ENCODE data around the gene UTP18.

Gene UTP18

GRCh38 chr17:51231999-51232398 is 28.3 kb upstream of the UTP18 start:
- TF ChIP-seq CTCF (conservative IDR thresholded peaks at IDR 0.05; ENCODE audit: low read depth, low read length) = no peak
- Histone ChIP-seq H3K36me3 (ENCODE audit: insufficient read depth) (no peaks in the 10 kb centered on the region), H3K4me1 (ENCODE audit: low read depth, poor library complexity, severe bottlenecking) (no peaks in the 10 kb centered on the region), H3K27ac (no peak overlapping the region), H3K4me3 (IDR thresholded peaks at IDR 0.05; ENCODE audit: insufficient read depth, low read depth, low read length) (no peak overlapping the region), H2AFZ (ENCODE audit: low read depth) (no peak overlapping the region), H3K9ac (no peak overlapping the region), H3K4me2 (no peak overlapping the region), H3K79me2 (ENCODE audit: insufficient read depth, low read depth) (peaks cover 54% of the 10 kb centered on the region), H3K27me3 (ENCODE audit: insufficient read depth, low read depth) (no peaks in the 10 kb centered on the region), H4K20me1 (ENCODE audit: insufficient read depth) (peaks cover 9% of the 10 kb centered on the region; the same call in 1 of the 2 replicates)

GRCh38 chr17:51234162-51234561 is 26.2 kb upstream of the UTP18 start:
- Histone ChIP-seq H2AFZ (ENCODE audit: low read depth) (no peak overlapping the region), H3K36me3 (ENCODE audit: insufficient read depth) (no peaks in the 10 kb centered on the region), H3K4me2 (no peak overlapping the region), H3K79me2 (ENCODE audit: insufficient read depth, low read depth) (peaks cover 42% of the 10 kb centered on the region), H3K4me1 (ENCODE audit: low read depth, poor library complexity, severe bottlenecking) (no peaks in the 10 kb centered on the region), H3K4me3 (IDR thresholded peaks at IDR 0.05; ENCODE audit: insufficient read depth, low read depth, low read length) (no peak overlapping the region), H3K27ac (no peak overlapping the region), H3K9ac (no peak overlapping the region), H3K27me3 (ENCODE audit: insufficient read depth, low read depth) (no peaks in the 10 kb centered on the region), H4K20me1 (ENCODE audit: insufficient read depth) (peaks cover 9% of the 10 kb centered on the region; the same call in 1 of the 2 replicates)
- TF ChIP-seq CTCF (conservative IDR thresholded peaks at IDR 0.05; ENCODE audit: low read depth, low read length) = no peak

DNA sequence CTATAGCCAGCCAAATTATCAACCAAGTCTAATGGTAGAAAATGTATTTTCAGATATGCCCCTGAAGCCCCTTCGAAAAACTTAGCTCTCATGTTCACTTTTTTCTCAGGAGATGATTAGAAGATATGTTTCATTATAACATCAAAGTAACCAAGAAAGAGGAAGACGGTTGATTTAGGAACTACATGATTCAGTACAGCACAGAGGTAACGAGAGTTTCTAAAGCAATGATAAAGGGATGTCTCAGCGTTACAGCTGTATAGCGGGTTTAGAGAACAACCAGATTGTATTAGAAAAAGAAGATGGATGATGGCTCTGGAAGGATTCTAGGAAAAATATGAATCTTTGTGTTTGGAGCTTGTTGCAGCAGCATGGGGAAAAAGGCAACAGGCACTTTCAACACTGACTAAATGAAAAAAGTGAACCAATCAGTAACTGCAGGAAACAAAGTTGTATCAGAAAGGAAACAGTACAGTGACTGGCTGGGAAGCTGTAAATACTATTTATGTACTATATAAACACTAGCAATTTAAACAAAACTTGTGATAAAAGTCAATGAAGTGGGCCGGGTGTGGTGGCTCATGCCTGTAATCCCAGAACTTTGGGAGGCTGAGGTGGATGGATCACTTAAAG is 22.0 kb upstream of the UTP18 start:
- Histone ChIP-seq H3K27ac (no peak overlapping the region), H3K79me2 (ENCODE audit: insufficient read depth, low read depth) (peaks cover 22% of the 10 kb centered on the region; the same call in 1 of the 2 replicates), H3K27me3 (ENCODE audit: insufficient read depth, low read depth) (no peaks in the 10 kb centered on the region), H3K4me3 (IDR thresholded peaks at IDR 0.05; ENCODE audit: insufficient read depth, low read depth, low read length) (no peak overlapping the region), H3K36me3 (ENCODE audit: insufficient read depth) (no peaks in the 10 kb centered on the region), H3K4me2 (no peak overlapping the region), H2AFZ (ENCODE audit: low read depth) (no peak overlapping the region), H3K9ac (no peak overlapping the region), H4K20me1 (ENCODE audit: insufficient read depth) (peaks cover 5% of the 10 kb centered on the region; the same call in 1 of the 2 replicates), H3K4me1 (ENCODE audit: low read depth, poor library complexity, severe bottlenecking) (no peaks in the 10 kb centered on the region)
- TF ChIP-seq CTCF (conservative IDR thresholded peaks at IDR 0.05; ENCODE audit: low read depth, low read length) = no peak

DNA sequence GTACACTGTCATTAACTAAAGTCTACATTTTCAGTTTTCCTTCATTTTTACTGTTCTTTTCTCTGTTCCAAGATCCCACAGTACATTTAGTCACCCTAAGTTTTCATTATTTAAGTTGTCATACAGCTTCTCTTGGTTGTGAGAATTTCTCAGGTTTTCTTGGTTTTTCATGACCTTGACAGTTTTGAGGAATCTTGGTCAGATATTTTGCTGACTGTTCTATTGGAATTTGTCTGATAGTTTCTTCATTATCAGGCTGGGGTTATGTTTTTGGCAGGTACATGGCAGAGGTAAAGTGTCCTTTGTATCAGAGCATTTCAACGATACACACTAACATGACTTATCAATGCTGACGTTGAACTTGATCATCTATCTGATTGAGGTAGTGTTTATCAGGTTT is 20.1 kb upstream of the UTP18 start:
- no peaks in the 10 kb centered on the region for H3K27me3 ChIP-seq (ENCODE audit: insufficient read depth, low read depth)
- H3K4me3 ChIP-seq (IDR thresholded peaks at IDR 0.05; ENCODE audit: insufficient read depth, low read depth, low read length) = no peak overlapping the region
- H3K4me1 ChIP-seq (ENCODE audit: low read depth, poor library complexity, severe bottlenecking) = no peaks in the 10 kb centered on the region
- H3K27ac ChIP-seq = no peak overlapping the region
- TF ChIP-seq CTCF (conservative IDR thresholded peaks at IDR 0.05; ENCODE audit: low read depth, low read length) = no peak
- H3K9ac ChIP-seq = no peak overlapping the region
- H4K20me1 ChIP-seq (ENCODE audit: insufficient read depth) = no peaks in the 10 kb centered on the region
- no peaks in the 10 kb centered on the region for H3K36me3 ChIP-seq (ENCODE audit: insufficient read depth)
- peaks cover 11% of the 10 kb centered on the region; the same call in 1 of the 2 replicates for H3K79me2 ChIP-seq (ENCODE audit: insufficient read depth, low read depth)
- H3K4me2 ChIP-seq = no peak overlapping the region
- no peak overlapping the region for H2AFZ ChIP-seq (ENCODE audit: low read depth)

All from KMS-11 (cell line).